KMS-11 (cell line): ENCODE measurements around the gene RNFT2.

Experiments used
- H2AFZ ChIP-seq: fragments of 200-600 bp; sonication (generic); 2 replicates; pipeline ENCODE4 v1.6.1; 2016; ENCODE audit warnings: antibody characterized with exemption, mixed run types, low read depth
- H3K27ac ChIP-seq: fragments of 200-600 bp; sonication (generic); 2 replicates; pipeline ENCODE4 v1.6.1; 2016; ENCODE audit warnings: mild to moderate bottlenecking, mixed run types
- H3K27me3 ChIP-seq: fragments of 200-600 bp; sonication (generic); 2 replicates; pipeline ENCODE4 v1.6.1; 2017; ENCODE audit warnings: mild to moderate bottlenecking, low read depth, mixed run types, moderate library complexity; ENCODE audit not compliant: insufficient read depth
- H3K36me3 ChIP-seq: fragments of 200-600 bp; sonication (generic); 2 replicates; pipeline ENCODE4 v1.6.1; 2017; ENCODE audit warnings: mild to moderate bottlenecking, mixed run types; ENCODE audit not compliant: insufficient read depth
- H3K4me1 ChIP-seq: fragments of 200-600 bp; sonication (generic); 2 replicates; pipeline ENCODE4 v1.6.1; 2016; ENCODE audit warnings: mild to moderate bottlenecking, low read depth, mixed run types; ENCODE audit not compliant: poor library complexity, severe bottlenecking
- H3K4me2 ChIP-seq: fragments of 200-600 bp; sonication (generic); 2 replicates; pipeline ENCODE4 v1.7.0; 2016; ENCODE audit warnings: mild to moderate bottlenecking, mixed run types
- H3K4me3 ChIP-seq: fragments of 200-600 bp; sonication (generic); IDR thresholded peaks from 2 replicates; pipeline ENCODE4 v1.6.1; 2017; ENCODE audit warnings: low read depth, low read length, mixed read lengths; ENCODE audit not compliant: insufficient read depth
- H3K79me2 ChIP-seq: fragments of 200-600 bp; sonication (generic); 2 replicates; pipeline ENCODE4 v1.6.1; 2016; ENCODE audit warnings: low read depth, mixed run types; ENCODE audit not compliant: insufficient read depth
- H3K9ac ChIP-seq: fragments of 200-600 bp; sonication (generic); 2 replicates; pipeline ENCODE4 v1.6.1; 2016; ENCODE audit warnings: mild to moderate bottlenecking, mixed run types
- H4K20me1 ChIP-seq: fragments of 200-600 bp; sonication (generic); 2 replicates; pipeline ENCODE4 v1.6.1; 2016; ENCODE audit warnings: mild to moderate bottlenecking, mixed run types; ENCODE audit not compliant: insufficient read depth
- TF ChIP-seq, protein P1 (sequence below): fragments of 200-600 bp; sonication (generic); conservative IDR thresholded peaks from 2 replicates; pipeline ENCODE4 v1.6.1; 2017; ENCODE audit warnings: low read depth, mild to moderate bottlenecking, antibody characterized with exemption, low read length, moderate library complexity, mixed read lengths

The RNFT2 gene

DNA sequence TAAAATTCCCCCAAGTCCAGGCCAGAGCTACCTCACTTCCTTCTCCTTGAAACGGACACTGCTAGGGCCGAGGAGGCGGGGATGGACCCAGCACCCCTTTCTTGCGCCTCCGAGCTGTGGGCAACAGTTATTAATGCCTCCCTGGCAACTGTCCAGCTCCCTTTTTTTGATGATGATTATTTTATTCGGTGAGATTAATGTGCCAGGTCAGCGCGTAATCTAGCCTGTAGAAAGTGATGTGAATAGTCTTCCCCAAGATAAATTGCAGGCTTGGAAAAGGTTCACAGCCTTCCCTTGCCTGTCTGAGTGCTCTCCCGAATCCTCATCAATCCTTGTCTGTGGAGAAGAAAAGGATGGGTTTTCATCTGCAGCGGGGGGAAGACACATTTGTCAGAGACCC lies 54.3 kb downstream of the RNFT2 start:
- Histone ChIP-seq H3K4me1 (no peaks in the 10 kb centered on the region), H3K27me3 (no peaks in the 10 kb centered on the region), H2AFZ (no peak overlapping the region), H3K4me2 (no peak overlapping the region), H4K20me1 (no peaks in the 10 kb centered on the region), H3K79me2 (no peaks in the 10 kb centered on the region), H3K36me3 (no peaks in the 10 kb centered on the region), H3K27ac (no peak overlapping the region), H3K9ac (no peak overlapping the region), H3K4me3 (no peak overlapping the region)
- TF ChIP-seq, protein P1, sequence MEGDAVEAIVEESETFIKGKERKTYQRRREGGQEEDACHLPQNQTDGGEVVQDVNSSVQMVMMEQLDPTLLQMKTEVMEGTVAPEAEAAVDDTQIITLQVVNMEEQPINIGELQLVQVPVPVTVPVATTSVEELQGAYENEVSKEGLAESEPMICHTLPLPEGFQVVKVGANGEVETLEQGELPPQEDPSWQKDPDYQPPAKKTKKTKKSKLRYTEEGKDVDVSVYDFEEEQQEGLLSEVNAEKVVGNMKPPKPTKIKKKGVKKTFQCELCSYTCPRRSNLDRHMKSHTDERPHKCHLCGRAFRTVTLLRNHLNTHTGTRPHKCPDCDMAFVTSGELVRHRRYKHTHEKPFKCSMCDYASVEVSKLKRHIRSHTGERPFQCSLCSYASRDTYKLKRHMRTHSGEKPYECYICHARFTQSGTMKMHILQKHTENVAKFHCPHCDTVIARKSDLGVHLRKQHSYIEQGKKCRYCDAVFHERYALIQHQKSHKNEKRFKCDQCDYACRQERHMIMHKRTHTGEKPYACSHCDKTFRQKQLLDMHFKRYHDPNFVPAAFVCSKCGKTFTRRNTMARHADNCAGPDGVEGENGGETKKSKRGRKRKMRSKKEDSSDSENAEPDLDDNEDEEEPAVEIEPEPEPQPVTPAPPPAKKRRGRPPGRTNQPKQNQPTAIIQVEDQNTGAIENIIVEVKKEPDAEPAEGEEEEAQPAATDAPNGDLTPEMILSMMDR = no peak

DNA sequence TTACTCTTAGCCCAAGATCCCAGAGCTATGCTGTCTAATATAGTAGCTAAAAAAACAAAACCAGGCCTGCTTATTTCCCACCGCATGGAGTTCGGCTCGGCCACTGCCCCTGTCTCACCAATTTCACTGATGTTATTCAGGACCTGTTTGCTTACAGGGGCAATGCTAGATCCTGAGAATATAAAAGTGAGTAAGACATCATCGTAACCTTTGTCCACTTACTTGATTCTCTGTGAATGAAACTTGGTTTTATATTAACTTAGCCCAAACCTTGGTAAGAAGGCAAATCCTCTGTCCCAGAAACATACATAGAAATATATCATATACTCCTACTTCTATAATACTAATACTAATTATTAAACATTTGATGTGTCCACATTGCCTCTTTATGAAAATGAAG lies 56.6 kb downstream of the RNFT2 start:
- H2AFZ ChIP-seq = no peak overlapping the region
- no peaks in the 10 kb centered on the region for H4K20me1 ChIP-seq
- H3K4me3 ChIP-seq = no peak overlapping the region
- no peaks in the 10 kb centered on the region for H3K79me2 ChIP-seq
- no peak overlapping the region for H3K9ac ChIP-seq
- H3K4me1 ChIP-seq = no peaks in the 10 kb centered on the region
- H3K27me3 ChIP-seq = no peaks in the 10 kb centered on the region
- no peak overlapping the region for H3K4me2 ChIP-seq
- no peak overlapping the region for H3K27ac ChIP-seq
- H3K36me3 ChIP-seq = no peaks in the 10 kb centered on the region
- TF ChIP-seq, protein P1 = no peak

DNA sequence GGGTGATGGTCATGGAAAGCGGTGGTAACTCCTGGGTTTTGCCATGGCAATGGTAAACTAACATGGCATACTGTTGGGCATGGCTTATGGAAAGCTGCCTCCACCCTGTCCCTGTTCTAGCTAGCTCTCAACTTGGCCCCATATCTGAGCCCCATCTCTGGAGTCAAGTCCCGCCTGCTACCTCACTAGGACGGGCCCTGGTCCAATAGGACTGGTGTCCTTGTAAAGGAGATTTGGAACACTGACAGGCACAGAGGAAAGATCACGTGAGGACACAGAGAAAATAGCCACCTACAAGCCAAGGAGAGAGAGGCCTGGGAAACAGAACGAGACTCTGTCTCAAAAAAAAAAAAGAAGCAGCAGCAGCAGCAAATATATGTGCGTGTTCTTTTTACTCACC lies 59.8 kb downstream of the RNFT2 start:
- TF ChIP-seq, protein P1 = no peak
- Histone ChIP-seq H4K20me1 (no peaks in the 10 kb centered on the region), H3K36me3 (no peaks in the 10 kb centered on the region), H2AFZ (no peak overlapping the region), H3K9ac (no peak overlapping the region), H3K4me3 (no peak overlapping the region), H3K4me1 (no peaks in the 10 kb centered on the region), H3K27ac (no peak overlapping the region), H3K4me2 (no peak overlapping the region), H3K27me3 (no peaks in the 10 kb centered on the region), H3K79me2 (no peaks in the 10 kb centered on the region)

DNA sequence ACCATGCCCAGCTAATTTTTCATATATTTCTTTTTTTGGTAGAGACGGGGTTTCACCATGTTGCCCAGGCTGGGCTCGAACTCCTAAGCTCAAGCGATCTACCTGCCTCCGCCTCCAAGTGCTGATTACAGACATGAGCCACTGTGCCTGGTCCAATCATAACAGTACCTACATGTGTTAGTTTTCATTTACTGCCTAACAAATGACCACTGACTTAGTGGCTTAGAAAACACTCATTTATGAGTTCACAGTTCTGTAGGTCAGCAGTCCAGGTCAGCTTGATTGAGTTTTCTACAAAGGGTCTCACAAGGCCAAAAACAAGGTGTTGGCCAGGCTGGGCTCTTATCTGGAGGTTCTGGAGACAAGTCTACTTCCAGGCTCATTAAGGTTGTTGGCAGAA lies 60.6 kb downstream of the RNFT2 start:
- Histone ChIP-seq H3K79me2 (no peaks in the 10 kb centered on the region), H3K27me3 (no peaks in the 10 kb centered on the region), H4K20me1 (no peaks in the 10 kb centered on the region), H3K4me2 (no peak overlapping the region), H3K27ac (no peak overlapping the region), H2AFZ (no peak overlapping the region), H3K9ac (no peak overlapping the region), H3K4me3 (no peak overlapping the region), H3K36me3 (no peaks in the 10 kb centered on the region), H3K4me1 (no peaks in the 10 kb centered on the region)
- TF ChIP-seq, protein P1 = no peak

DNA sequence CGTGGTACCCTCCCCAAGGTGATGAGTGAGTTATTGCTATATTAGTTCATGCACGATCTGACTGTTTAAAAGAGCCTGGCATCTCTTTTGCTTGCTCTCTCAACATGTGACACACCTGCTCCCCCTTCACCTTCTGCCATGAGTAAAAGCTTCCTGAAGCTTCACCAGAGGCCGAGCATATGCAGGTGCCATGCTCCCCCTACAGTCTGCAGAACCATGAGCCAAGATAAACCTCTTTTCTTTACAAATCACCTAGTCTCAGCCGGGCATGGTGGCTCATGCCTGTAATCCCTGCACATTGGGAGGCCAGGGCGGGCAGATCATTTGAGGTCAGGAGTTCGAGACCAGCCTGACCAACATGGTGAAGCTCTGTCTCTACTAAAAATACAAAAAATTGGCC lies 61.8 kb downstream of the RNFT2 start:
- H3K79me2 ChIP-seq = no peaks in the 10 kb centered on the region
- no peaks in the 10 kb centered on the region for H4K20me1 ChIP-seq
- H3K4me3 ChIP-seq = no peak overlapping the region
- H3K27me3 ChIP-seq = no peaks in the 10 kb centered on the region
- TF ChIP-seq, protein P1 = no peak
- H3K36me3 ChIP-seq = no peaks in the 10 kb centered on the region
- H3K4me2 ChIP-seq = no peak overlapping the region
- H2AFZ ChIP-seq = no peak overlapping the region
- H3K27ac ChIP-seq = no peak overlapping the region
- H3K4me1 ChIP-seq = no peaks in the 10 kb centered on the region
- no peak overlapping the region for H3K9ac ChIP-seq
